ENCODE measurements around the gene KDM5D.

Gene KDM5D

DNA sequence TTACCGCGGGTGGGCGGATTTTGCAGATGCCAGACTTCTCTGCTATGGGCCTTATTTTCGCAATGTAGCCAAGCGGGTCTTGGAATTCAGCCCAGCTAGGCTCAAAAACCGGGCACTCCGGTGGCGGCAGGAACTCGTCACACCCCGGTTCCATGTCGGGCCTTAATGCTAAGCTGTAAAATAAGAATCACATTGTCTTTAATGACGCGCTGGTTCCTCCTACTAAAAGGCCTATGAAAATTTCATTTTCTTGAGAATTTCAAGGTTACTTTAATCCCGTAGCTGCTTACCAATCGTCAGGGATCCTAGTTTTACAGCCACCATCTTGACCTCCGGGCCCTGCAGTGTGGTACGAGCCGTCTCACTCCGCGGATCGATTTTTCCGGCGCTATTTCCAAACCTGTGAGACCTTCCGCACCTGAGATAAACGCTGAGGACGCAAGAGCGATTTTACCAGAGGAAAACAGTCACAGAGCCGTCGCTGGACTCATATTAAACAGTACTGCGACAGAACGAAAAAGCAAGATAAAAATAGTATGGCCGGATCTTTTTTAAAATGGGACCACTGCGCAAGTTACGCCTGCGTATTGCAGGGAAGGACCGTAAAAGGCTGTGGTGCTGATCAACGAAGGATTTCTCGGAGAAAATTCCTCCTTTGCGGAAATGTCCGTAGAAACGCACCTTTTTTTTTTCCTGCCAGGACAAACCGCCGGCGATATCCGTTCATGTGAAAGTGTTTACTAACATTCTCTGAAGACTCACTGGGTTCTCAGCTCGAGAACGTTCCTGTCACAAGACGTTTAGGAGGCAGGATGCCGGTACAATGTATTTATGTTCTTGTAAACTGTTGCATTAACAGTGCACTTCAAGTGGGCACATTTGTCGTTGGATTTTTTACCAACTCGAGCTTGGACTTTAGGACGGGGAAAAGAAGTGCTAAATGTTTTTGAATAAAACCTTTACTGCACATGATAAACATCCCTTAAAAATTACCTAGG lies at the start of gene KDM5D:
TSS of gene KDM5D (minus strand) at position 346 of the 998 bp plus-strand sequence. CDS start at position 154, 192 bp downstream.
- peak in 1 of 2 donors; percentile 55 for DNase-seq (ENCODE audit: low spot score in 2 of 2)
- no peaks in the 10 kb centered on the region for H3K27me3 Mint-ChIP-seq

DNA sequence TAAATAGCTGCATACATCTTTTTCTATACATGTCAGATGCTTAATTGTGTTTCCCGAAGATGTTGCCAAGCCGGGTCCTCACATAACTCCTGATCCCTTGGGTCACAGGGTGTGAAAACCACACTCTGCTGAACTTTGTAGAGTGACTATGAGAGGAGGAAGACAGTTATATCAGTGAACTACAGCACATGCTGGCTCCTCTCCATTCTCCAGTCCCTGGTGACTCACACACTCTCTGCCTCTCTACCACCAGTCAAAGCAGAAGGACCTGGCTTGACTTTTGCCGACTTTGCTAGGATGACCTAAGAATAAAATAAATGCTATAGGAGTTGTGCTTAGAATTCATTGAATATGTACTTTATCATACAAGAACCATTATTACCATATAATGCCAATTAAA lies 23.8 kb upstream of the KDM5D start:
- no peaks in the 10 kb centered on the region for H3K36me3 Mint-ChIP-seq
- no peak overlapping the region for H3K27ac Mint-ChIP-seq
- H3K4me1 Mint-ChIP-seq = no peaks in the 10 kb centered on the region
- no peaks in the 10 kb centered on the region for H3K27me3 Mint-ChIP-seq
- no peak for ATAC-seq (ENCODE audit: low read depth)
- no peaks in the 10 kb centered on the region for H3K9me3 Mint-ChIP-seq
- H3K4me3 Mint-ChIP-seq = no peak overlapping the region
- DNase-seq (ENCODE audit: low spot score in 2 of 2) = no peak

More for the DNA sequence above, at the start of gene KDM5D:
- Mint-ChIP-seq H3K4me1 (peaks cover 9% of the 10 kb centered on the region), H3K9me3 (no peaks in the 10 kb centered on the region), H3K27ac (peak within 1 kb of the TSS; percentile 96), H3K36me3 (peaks cover 4% of the 10 kb centered on the region), H3K4me3 (peak within 1 kb of the TSS; percentile 93)
- peak; percentile 83 for ATAC-seq (ENCODE audit: low read depth)

DNA sequence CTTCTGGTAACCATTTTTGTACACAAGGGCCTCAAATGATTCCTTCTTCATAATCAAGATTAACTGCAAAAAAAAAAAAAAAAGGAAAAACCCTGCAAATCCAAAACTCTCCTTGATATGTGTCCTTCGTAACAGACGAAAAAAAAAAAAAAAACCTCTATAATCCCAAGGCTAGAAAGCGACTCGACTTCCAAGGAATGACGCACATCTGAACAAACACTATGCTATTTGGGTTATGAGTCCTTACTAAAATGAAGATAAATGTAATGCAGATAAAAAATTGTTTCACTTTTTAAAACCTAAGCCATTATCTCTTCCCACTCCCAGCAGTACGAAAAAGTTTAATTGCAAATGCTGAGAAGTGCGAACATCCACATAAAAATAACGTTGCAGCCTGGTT lies 1.2 kb downstream of the KDM5D start:
- peak overlapping the region; percentile 96 for H3K27ac Mint-ChIP-seq
- peak overlapping the region; percentile 93 for H3K4me3 Mint-ChIP-seq
- H3K9me3 Mint-ChIP-seq = no peaks in the 10 kb centered on the region
- peaks cover 9% of the 10 kb centered on the region for H3K36me3 Mint-ChIP-seq
- no peak for DNase-seq (ENCODE audit: low spot score in 2 of 2)
- peaks cover 11% of the 10 kb centered on the region for H3K4me1 Mint-ChIP-seq
- no peaks in the 10 kb centered on the region for H3K27me3 Mint-ChIP-seq
- ATAC-seq (ENCODE audit: low read depth) = no peak

DNA sequence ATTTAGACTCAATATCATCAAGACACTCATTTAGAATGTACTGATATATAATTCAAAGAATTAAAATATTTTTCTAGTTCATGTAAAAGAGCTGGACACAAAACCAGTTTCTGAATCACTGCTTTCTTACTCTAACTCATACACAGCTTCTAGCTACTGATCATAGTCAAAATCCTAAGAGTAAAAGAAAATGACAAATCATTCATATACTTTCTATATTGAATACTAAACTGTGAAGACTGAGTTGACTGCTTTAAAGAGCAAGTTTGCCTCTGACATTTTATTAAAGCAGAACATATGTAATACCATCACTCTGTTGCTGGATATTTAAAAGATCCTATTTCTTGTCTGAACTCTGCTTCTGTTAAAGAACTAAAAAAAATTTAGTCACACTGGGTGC lies 2.4 kb downstream of the KDM5D start:
- Mint-ChIP-seq H3K36me3 (peaks cover 9% of the 10 kb centered on the region), H3K4me3 (no peak overlapping the region), H3K27me3 (no peaks in the 10 kb centered on the region), H3K27ac (no peak overlapping the region), H3K4me1 (peaks cover 13% of the 10 kb centered on the region), H3K9me3 (no peaks in the 10 kb centered on the region)
- no peak for DNase-seq (ENCODE audit: low spot score in 2 of 2)
- no peak for ATAC-seq (ENCODE audit: low read depth)

DNA sequence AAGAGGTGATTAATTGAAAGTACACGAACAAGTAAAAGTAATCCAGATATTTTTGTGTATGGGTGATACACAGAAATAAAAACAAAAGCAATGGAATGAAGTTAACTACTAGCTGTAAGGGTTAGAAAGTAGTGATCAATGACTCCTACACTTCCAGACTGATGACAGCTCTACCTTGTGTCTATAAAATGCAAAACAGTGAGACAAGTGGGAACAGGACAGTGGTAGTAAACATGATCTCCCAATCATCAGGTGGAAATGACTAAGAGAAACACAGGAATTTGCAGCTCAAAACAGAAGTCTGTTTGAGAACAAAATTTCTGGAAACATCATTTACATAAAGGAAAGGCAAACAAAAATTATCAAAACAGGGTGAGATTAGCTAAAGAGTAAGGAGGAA lies 10.1 kb downstream of the KDM5D start:
- DNase-seq (ENCODE audit: low spot score in 2 of 2) (no peak), ATAC-seq (ENCODE audit: low read depth) (no peak)
- Mint-ChIP-seq H3K9me3 (no peaks in the 10 kb centered on the region), H3K4me3 (no peak overlapping the region), H3K36me3 (peaks cover 18% of the 10 kb centered on the region), H3K27ac (no peak overlapping the region), H3K27me3 (no peaks in the 10 kb centered on the region), H3K4me1 (peaks cover 14% of the 10 kb centered on the region)

DNA sequence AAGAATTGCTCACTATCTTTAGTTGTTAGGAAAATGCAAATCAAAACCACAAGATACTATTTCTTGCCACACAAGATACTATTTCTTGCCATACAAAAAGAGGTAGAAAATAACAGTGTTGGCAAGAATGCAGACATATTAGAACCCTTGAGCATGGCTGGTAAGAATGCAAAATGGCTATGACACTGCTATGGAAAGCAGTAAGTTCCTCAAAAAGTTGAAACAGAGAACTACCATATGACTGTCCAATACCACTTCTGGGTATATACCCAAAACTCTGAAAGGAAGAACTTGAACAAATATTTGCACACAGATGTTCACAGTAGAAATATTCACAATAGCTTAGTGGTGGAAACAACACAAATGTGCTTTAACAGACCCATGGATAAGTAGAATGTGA lies 26.6 kb downstream of the KDM5D start:
- Mint-ChIP-seq H3K27me3 (no peaks in the 10 kb centered on the region), H3K4me1 (peaks cover 13% of the 10 kb centered on the region), H3K27ac (no peak overlapping the region), H3K36me3 (peaks cover 42% of the 10 kb centered on the region), H3K9me3 (no peaks in the 10 kb centered on the region), H3K4me3 (peak overlapping the region; percentile 8)
- DNase-seq (ENCODE audit: low spot score in 2 of 2) = no peak
- ATAC-seq (ENCODE audit: low read depth) = peak; percentile 82

DNA sequence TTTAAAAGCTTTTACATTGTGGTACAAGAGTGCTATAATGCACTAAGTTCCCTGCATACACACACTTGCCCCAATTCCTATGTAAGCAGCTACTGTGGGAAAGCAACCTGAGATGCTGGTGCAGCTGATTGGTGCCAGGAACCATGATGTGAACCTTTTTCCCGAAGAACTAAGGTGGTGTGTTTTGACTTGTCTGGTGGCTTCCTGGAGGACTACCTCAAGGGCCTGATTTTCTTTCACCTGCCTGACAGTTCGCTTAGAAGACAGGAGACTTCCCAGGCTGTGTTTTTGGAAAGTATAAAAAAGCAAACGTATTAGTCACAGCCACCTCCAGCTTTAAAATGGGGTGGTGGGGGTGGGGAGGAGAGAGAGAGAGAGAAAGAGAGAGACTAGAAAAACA lies 27.4 kb downstream of the KDM5D start:
- no peak for DNase-seq (ENCODE audit: low spot score in 2 of 2)
- H3K27ac Mint-ChIP-seq = no peak overlapping the region
- H3K27me3 Mint-ChIP-seq = no peaks in the 10 kb centered on the region
- no peak overlapping the region for H3K4me3 Mint-ChIP-seq
- no peaks in the 10 kb centered on the region for H3K9me3 Mint-ChIP-seq
- peaks cover 40% of the 10 kb centered on the region for H3K36me3 Mint-ChIP-seq
- peaks cover 12% of the 10 kb centered on the region for H3K4me1 Mint-ChIP-seq
- no peak for ATAC-seq (ENCODE audit: low read depth)

DNA sequence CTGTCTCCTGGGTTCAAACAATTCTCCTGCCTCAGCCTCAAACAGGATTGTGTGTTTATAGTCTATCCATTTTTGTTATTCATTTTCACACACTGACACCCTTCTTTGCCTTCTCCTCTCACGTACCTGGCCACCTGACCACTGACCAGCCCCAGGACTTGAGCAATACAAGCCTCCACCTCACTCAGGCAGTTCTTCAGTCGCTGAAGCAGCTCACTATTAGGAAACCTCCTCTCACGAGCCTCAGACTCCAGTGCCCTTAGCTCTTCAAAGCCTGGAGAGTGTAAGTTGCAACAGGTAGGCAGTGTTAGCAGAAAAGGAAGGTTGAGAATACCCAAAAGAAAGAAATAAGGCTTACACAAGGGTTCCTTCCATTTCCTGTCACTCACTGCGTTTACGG lies 29.3 kb downstream of the KDM5D start:
- H3K4me1 Mint-ChIP-seq = peaks cover 12% of the 10 kb centered on the region
- no peak overlapping the region for H3K27ac Mint-ChIP-seq
- no peak for DNase-seq (ENCODE audit: low spot score in 2 of 2)
- no peak overlapping the region for H3K4me3 Mint-ChIP-seq
- H3K9me3 Mint-ChIP-seq = no peaks in the 10 kb centered on the region
- no peak for ATAC-seq (ENCODE audit: low read depth)
- H3K27me3 Mint-ChIP-seq = no peaks in the 10 kb centered on the region
- H3K36me3 Mint-ChIP-seq = peaks cover 37% of the 10 kb centered on the region

DNA sequence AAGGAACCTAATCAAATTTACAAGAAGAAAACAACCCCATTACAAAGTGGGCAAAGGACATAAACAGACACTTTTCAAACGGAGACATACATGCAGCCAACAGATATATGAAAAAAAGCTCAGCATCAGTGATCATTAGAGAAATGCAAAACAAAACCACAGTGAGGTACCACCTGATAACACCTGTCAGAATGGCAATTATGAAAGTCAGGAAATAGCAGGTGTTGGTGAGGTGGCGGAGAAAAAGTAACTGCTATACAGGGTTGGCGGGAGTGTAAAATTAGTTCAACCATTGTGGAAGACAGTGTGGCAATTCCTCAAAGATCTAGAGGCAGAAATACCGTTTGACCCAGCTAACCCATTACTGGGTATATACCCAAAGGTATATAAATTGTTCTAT lies 31.1 kb downstream of the KDM5D start:
- H3K4me3 Mint-ChIP-seq = no peak overlapping the region
- peak overlapping the region; percentile 72 for H3K27ac Mint-ChIP-seq
- ATAC-seq (ENCODE audit: low read depth) (peak; percentile 70), DNase-seq (ENCODE audit: low spot score in 2 of 2) (no peak)
- peaks cover 40% of the 10 kb centered on the region for H3K36me3 Mint-ChIP-seq
- H3K9me3 Mint-ChIP-seq = no peaks in the 10 kb centered on the region
- peaks cover 9% of the 10 kb centered on the region for H3K4me1 Mint-ChIP-seq
- H3K27me3 Mint-ChIP-seq = no peaks in the 10 kb centered on the region

DNA sequence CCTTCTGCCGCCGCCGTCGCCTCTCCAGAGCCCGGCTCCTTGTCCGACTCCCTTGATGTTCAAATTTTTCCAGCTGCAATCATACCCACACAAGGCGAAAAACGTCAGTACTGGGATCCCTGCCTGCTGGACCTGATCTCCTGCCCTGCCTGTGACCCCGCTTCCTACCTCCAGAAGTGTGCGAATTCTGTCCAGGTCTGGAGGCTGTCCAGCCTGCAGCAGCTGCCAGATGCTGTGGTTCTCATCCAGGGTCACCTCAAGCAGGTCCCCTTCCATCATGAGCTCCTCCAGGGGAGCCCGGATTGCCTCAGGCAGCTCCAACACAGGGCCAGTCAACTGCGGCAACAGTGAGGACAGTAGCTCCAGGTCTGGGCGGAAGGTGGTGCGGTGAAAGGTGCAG lies 38.3 kb downstream of the KDM5D start:
- Mint-ChIP-seq H3K27ac (no peak overlapping the region), H3K4me1 (peaks cover 2% of the 10 kb centered on the region), H3K36me3 (peaks cover 51% of the 10 kb centered on the region), H3K9me3 (peaks cover 1% of the 10 kb centered on the region), H3K4me3 (no peak overlapping the region), H3K27me3 (no peaks in the 10 kb centered on the region)
- no peak for ATAC-seq (ENCODE audit: low read depth)
- no peak for DNase-seq (ENCODE audit: low spot score in 2 of 2)

DNA sequence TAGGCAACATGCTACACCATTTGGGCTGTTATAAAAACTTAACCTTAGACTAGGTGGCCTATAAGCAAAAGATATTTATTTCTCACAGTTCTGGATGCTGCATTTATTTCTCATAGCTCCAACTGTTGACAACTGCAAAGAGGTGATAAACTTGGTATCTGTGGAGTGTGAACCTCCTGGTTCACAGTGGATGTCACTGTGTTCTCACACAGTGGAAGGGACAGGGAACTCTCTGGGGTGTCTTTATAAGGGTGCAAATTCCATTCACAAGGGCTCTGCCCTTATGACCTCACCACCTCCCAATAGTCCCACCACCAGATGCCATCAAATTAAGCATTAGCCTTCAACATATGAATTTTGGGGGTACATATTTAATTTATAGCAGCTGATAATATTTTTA lies 46.0 kb downstream of the KDM5D start:
- Mint-ChIP-seq H3K4me1 (peaks cover 2% of the 10 kb centered on the region), H3K36me3 (peaks cover 64% of the 10 kb centered on the region), H3K27ac (no peak overlapping the region)

DNA sequence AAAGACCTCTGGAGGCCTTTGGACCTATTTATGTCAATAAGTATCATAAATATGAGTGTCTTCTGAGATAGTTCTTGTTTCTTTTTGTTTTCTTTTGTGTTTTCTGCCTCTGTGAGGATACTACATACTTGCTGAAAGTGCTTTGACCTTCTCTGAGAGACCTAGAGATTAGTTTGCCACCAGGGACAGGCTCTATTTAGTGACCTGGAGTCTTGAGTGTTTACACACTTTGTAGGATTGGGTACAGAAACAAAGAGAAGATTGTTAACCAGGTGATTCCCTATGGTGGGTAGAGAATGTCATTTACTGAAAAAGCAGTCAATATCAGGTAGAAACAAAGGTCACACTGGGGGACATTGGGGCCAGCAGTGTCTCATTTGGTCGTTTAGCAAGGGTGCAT lies 63.7 kb downstream of the KDM5D start:
- DNase-seq (ENCODE audit: low spot score in 2 of 2) (no peak), ATAC-seq (ENCODE audit: low read depth) (no peak)
- Mint-ChIP-seq H3K4me1 (no peaks in the 10 kb centered on the region), H3K27ac (no peak overlapping the region), H3K27me3 (no peaks in the 10 kb centered on the region), H3K36me3 (no peaks in the 10 kb centered on the region), H3K4me3 (no peak overlapping the region), H3K9me3 (peaks cover 3% of the 10 kb centered on the region)

More for the DNA sequence above, 46.0 kb downstream of the KDM5D start:
- DNase-seq (ENCODE audit: low spot score in 2 of 2) = no peak
- Mint-ChIP-seq H3K4me3 (no peak overlapping the region), H3K27me3 (no peaks in the 10 kb centered on the region), H3K9me3 (peaks cover 7% of the 10 kb centered on the region)
- ATAC-seq (ENCODE audit: low read depth) = no peak
